Esophagus squamous epithelium (tissue), 5 donors: ENCODE measurements around the gene ID2. TPM values are rescaled to one million over a fixed set of nuclear protein-coding genes. Genes with fewer than 3 reads are reported as not detected.

Source experiments
- DNase-seq: peaks from one replicate; lab custom pipeline; 2025; lab: John Stamatoyannopoulos, UW
- H3K27ac ChIP-seq, 4 donors: fragments of 200-600 bp; sonication (generic); one replicate each; pipeline ENCODE4 v1.5.1; 2016 to 2019; ENCODE audit warnings: mild to moderate bottlenecking in 1 of 4
- H3K27me3 ChIP-seq, 4 donors: fragments of 200-600 bp; sonication (generic); 1 replicate in 3 of 4; 2 replicates in 1 of 4; pipeline versions ENCODE4 v1.5.1 to v1.6.0; 2017 to 2021; ENCODE audit warnings: antibody characterized with exemption in 1 of 4
- H3K36me3 ChIP-seq, 3 donors: fragments of 200-600 bp; sonication (generic); one replicate each; pipeline ENCODE4 v1.5.1; 2016 to 2019
- H3K4me1 ChIP-seq, 3 donors: fragments of 200-600 bp; sonication (generic); one replicate each; pipeline ENCODE4 v1.5.1; 2017 to 2019
- H3K4me3 ChIP-seq, 4 donors: fragments of 200-600 bp; sonication (generic); 1 replicate in 3 of 4; 2 replicates in 1 of 4; pipeline ENCODE4 v1.5.1; 2016 to 2019; ENCODE audit warnings: mild to moderate bottlenecking in 2 of 4, moderate library complexity in 1 of 4
- H3K9me3 ChIP-seq, 3 donors: fragments of 200-600 bp; sonication (generic); one replicate each; pipeline ENCODE4 v1.5.1; 2016 to 2019
- CTCF ChIP-seq, 6 experiments: fragments of 450-650 bp in 4 of 6; fragments of 200-600 bp in 2 of 6; sonication (generic) in 2 of 6; IDR thresholded peaks; one replicate each; pipeline ENCODE4 v1.5.1; 2016 to 2019; ENCODE audit warnings: antibody characterized with exemption in 6 of 6, mild to moderate bottlenecking in 4 of 6, moderate library complexity in 4 of 6
- POLR2A ChIP-seq, 4 donors: fragments of 450-650 bp; IDR thresholded peaks; one replicate each; pipeline ENCODE4 v1.6.1; 2017; ENCODE audit warnings: antibody characterized with exemption in 4 of 4, mild to moderate bottlenecking in 4 of 4, moderate library complexity in 3 of 4
- WGBS, 2 donors: methylation state at CpG; one replicate each; pipeline ENCODE4 v1.1.5; 2018; 5-methylcytosine and 5-hydroxymethylcytosine counted together
- intact Hi-C: fragments of 100-400 bp; cut with DNase I; formaldehyde crosslinking; loops from one replicate; pipeline ENCODE4 v1.15.0; 2022
- total RNA-seq, 4 donors: library from RNA; depleted of rRNA; stranded (reverse); fragments of >200 nt; gene quantifications; one replicate each; pipeline ENCODE4 v1.1.0, GENCODE V29; 2016
- donor health status: DM: yes; HTN: yes; CAD: no.

Gene ID2
- total RNA-seq, 4 donors from 2014 or later: 16.1 to 82.0 (median 34.2) TPM

- Histone ChIP-seq H3K4me3 (no peak overlapping the region), H3K4me1 (peaks cover 15 to 28% (median 15%) of the 10 kb centered on the region in 3 donors), H3K27me3 (peaks cover 0 to 56% (median 0%) of the 10 kb centered on the region in 4 donors), H3K27ac (no peak overlapping the region), H3K9me3 (peaks cover 0 to 20% (median 5%) of the 10 kb centered on the region in 3 donors), H3K36me3 (no peaks in the 10 kb centered on the region)
- TF ChIP-seq POLR2A (IDR thresholded peaks at IDR 0.05) (no peak), CTCF (IDR thresholded peaks at IDR 0.05) (no peak)
- intact Hi-C loops: no loop called here
- WGBS, 2 donors: 88 to 89% methylated on average over 2 of the region's 3 CpGs
- DNase-seq: no peak
These were observed 8.5 kb upstream of the ID2 start for GRCh38 chr2:8673381-8673780.

GRCh38 chr2:8674420-8675009 lies 7.3 kb upstream of the ID2 start:
- Histone ChIP-seq H3K27ac (no peak overlapping the region), H3K4me1 (peaks cover 15 to 34% (median 15%) of the 10 kb centered on the region in 3 donors), H3K4me3 (no peak overlapping the region), H3K27me3 (peaks cover 0 to 49% (median 0%) of the 10 kb centered on the region in 4 donors), H3K36me3 (no peaks in the 10 kb centered on the region), H3K9me3 (peaks cover 0 to 20% (median 5%) of the 10 kb centered on the region in 3 donors)
- TF ChIP-seq CTCF (IDR thresholded peaks at IDR 0.05) (no peak), POLR2A (IDR thresholded peaks at IDR 0.05) (no peak)
- 91% methylated on average over 8 of the region's 8 CpGs for WGBS, 2 donors
- DNase-seq: no peak
- intact Hi-C loops: no loop called here

- Histone ChIP-seq H3K27ac (peak overlapping the region in 3 of 4 donors; percentile 84 to 96 (median 96)), H3K4me3 (no peak overlapping the region), H3K36me3 (no peaks in the 10 kb centered on the region), H3K4me1 (peaks cover 15 to 45% (median 20%) of the 10 kb centered on the region in 3 donors), H3K27me3 (peaks cover 0 to 49% (median 0%) of the 10 kb centered on the region in 4 donors), H3K9me3 (peaks cover 0 to 20% (median 5%) of the 10 kb centered on the region in 3 donors)
- DNase-seq: no peak
- 81 to 85% methylated on average over 5 of the region's 5 CpGs for WGBS, 2 donors
- intact Hi-C loops: no loop called here
- TF ChIP-seq POLR2A (IDR thresholded peaks at IDR 0.05) (no peak), CTCF (IDR thresholded peaks at IDR 0.05) (no peak)
These were observed 6.3 kb upstream of the ID2 start for GRCh38 chr2:8675543-8675942.

GRCh38 chr2:8676191-8676920 lies 5.5 kb upstream of the ID2 start:
- Histone ChIP-seq H3K9me3 (peaks cover 0 to 20% (median 5%) of the 10 kb centered on the region in 3 donors), H3K27me3 (peaks cover 0 to 49% (median 0%) of the 10 kb centered on the region in 4 donors), H3K4me3 (peak overlapping the region; percentile 24 to 81 (median 76)), H3K4me1 (peaks cover 15 to 53% (median 21%) of the 10 kb centered on the region in 3 donors), H3K36me3 (no peaks in the 10 kb centered on the region), H3K27ac (peak overlapping the region; percentile 84 to 96 (median 92))
- intact Hi-C loops: no loop called here
- WGBS, 2 donors: 0 to 9% methylated on average over 6 to 17 of the region's 51 CpGs
- no peak for DNase-seq
- TF ChIP-seq POLR2A (IDR thresholded peaks at IDR 0.05) (peak in 1 of 4 donors; percentile 45), CTCF (IDR thresholded peaks at IDR 0.05) (no peak)
